Smooth muscle cell (in vitro differentiated cells): ENCODE results near the gene LTB4R. TPM values are rescaled to one million over a fixed set of nuclear protein-coding genes. Genes with fewer than 3 reads are reported as not detected.
A peak's percentile ranks its signal among the peaks of the same experiment; 100 is the strongest.

ENCODE experiments used
- DNase-seq: peaks from one replicate; lab custom pipeline; 2025; ENCODE audit not compliant: unreplicated experiment; lab: John Stamatoyannopoulos, UW
- H2AFZ ChIP-seq: fragments of 200-600 bp; sonication (generic); 2 replicates; pipeline ENCODE4 v1.6.0; 2016; ENCODE audit warnings: antibody characterized with exemption, low read depth, mild to moderate bottlenecking
- H3F3A ChIP-seq: fragments of 200-600 bp; sonication (generic); 2 replicates; pipeline ENCODE4 v1.6.0; 2017; ENCODE audit warnings: antibody characterized with exemption, low read depth
- H3K27ac ChIP-seq: fragments of 200-600 bp; sonication (generic); 2 replicates; pipeline ENCODE4 v1.5.1; 2016; ENCODE audit warnings: low read depth, mild to moderate bottlenecking
- H3K27me3 ChIP-seq: fragments of 200-600 bp; sonication (generic); 2 replicates; pipeline ENCODE4 v1.6.1; 2016; ENCODE audit warnings: low read depth, mild to moderate bottlenecking
- H3K36me3 ChIP-seq: fragments of 200-600 bp; sonication (generic); 2 replicates; pipeline ENCODE4 v1.5.1; 2016; ENCODE audit warnings: low read depth
- H3K4me1 ChIP-seq: fragments of 200-600 bp; sonication (generic); 2 replicates; pipeline ENCODE4 v1.5.1; 2016; ENCODE audit warnings: low read depth
- H3K4me2 ChIP-seq: fragments of 200-600 bp; sonication (generic); 2 replicates; pipeline ENCODE4 v1.6.0; 2016; ENCODE audit warnings: mild to moderate bottlenecking
- H3K4me3 ChIP-seq: fragments of 200-600 bp; sonication (generic); 2 replicates; pipeline ENCODE4 v1.5.1; 2016; ENCODE audit warnings: mild to moderate bottlenecking
- H3K79me2 ChIP-seq: fragments of 200-600 bp; sonication (generic); 2 replicates; pipeline ENCODE4 v1.6.0; 2016; ENCODE audit warnings: low read depth, mild to moderate bottlenecking
- H3K9ac ChIP-seq: fragments of 200-600 bp; sonication (generic); 2 replicates; pipeline ENCODE4 v1.6.0; 2016; ENCODE audit warnings: low read depth
- H3K9me3 ChIP-seq: fragments of 200-600 bp; sonication (generic); replicated peaks from 2 replicates; pipeline ENCODE4 v1.5.1; 2016; ENCODE audit warnings: low read depth
- H4K20me1 ChIP-seq: fragments of 200-600 bp; sonication (generic); 2 replicates; pipeline ENCODE4 v1.6.0; 2016; ENCODE audit warnings: low read depth
- WGBS: methylation state at CpG from one replicate; pipeline ENCODE4 v1.1.7; 2016; ENCODE audit warnings: low lambda C conversion rate; 5-methylcytosine and 5-hydroxymethylcytosine counted together
- polyA plus RNA-seq: library from polyadenylated mRNA; unstranded; fragments of >200 nt; fragmentation: Nextera tagmentation; extraction: Ambion mirVana; gene quantifications from 2 replicates; pipeline ENCODE4 v1.2.1, GENCODE V29; 2016
- total RNA-seq: library from RNA; depleted of rRNA; stranded (reverse); fragments of >200 nt; gene quantifications from 2 replicates; pipeline ENCODE4 v1.2.3, GENCODE V29; 2014
- TF ChIP-seq, protein P1 (sequence below): fragments of 200-600 bp; sonication (generic); IDR thresholded peaks from 2 replicates; pipeline ENCODE4 v1.5.1; 2017; ENCODE audit warnings: borderline replicate concordance, mild to moderate bottlenecking, antibody characterized with exemption; ENCODE audit not compliant: insufficient read depth, poor library complexity, severe bottlenecking

Gene LTB4R
- total and polyA plus RNA-seq, 2 experiments from 2014 or later: 1.6 to 2.7 TPM

GRCh38 chr14:24274101-24274543 lies 37.2 kb upstream of the LTB4R start:
- no peaks in the 10 kb centered on the region for H4K20me1 ChIP-seq
- no peak overlapping the region for H3K4me3 ChIP-seq
- no peak overlapping the region for H3K9ac ChIP-seq
- no peaks in the 10 kb centered on the region for H3K27me3 ChIP-seq
- peak overlapping the region; percentile 35 for H3K27ac ChIP-seq
- no peaks in the 10 kb centered on the region for H3K79me2 ChIP-seq
- H2AFZ ChIP-seq: no peak overlapping the region
- H3K4me1 ChIP-seq: no peaks in the 10 kb centered on the region
- H3K9me3 ChIP-seq: no peaks in the 10 kb centered on the region
- DNase-seq: no peak
- TF ChIP-seq, protein P1, sequence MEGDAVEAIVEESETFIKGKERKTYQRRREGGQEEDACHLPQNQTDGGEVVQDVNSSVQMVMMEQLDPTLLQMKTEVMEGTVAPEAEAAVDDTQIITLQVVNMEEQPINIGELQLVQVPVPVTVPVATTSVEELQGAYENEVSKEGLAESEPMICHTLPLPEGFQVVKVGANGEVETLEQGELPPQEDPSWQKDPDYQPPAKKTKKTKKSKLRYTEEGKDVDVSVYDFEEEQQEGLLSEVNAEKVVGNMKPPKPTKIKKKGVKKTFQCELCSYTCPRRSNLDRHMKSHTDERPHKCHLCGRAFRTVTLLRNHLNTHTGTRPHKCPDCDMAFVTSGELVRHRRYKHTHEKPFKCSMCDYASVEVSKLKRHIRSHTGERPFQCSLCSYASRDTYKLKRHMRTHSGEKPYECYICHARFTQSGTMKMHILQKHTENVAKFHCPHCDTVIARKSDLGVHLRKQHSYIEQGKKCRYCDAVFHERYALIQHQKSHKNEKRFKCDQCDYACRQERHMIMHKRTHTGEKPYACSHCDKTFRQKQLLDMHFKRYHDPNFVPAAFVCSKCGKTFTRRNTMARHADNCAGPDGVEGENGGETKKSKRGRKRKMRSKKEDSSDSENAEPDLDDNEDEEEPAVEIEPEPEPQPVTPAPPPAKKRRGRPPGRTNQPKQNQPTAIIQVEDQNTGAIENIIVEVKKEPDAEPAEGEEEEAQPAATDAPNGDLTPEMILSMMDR: no peak
- 73% methylated on average over 3 of the region's 3 CpGs for WGBS
- H3K4me2 ChIP-seq: no peak overlapping the region
- H3K36me3 ChIP-seq: no peaks in the 10 kb centered on the region
- no peaks in the 10 kb centered on the region for H3F3A ChIP-seq

- Histone ChIP-seq H3K9me3 (no peaks in the 10 kb centered on the region), H4K20me1 (no peaks in the 10 kb centered on the region), H3K27me3 (no peaks in the 10 kb centered on the region), H3K9ac (no peak overlapping the region), H2AFZ (no peak overlapping the region), H3K4me1 (no peaks in the 10 kb centered on the region), H3K4me2 (no peak overlapping the region), H3F3A (no peaks in the 10 kb centered on the region), H3K36me3 (no peaks in the 10 kb centered on the region), H3K27ac (no peak overlapping the region), H3K79me2 (no peaks in the 10 kb centered on the region), H3K4me3 (no peak overlapping the region)
- no peak for DNase-seq
- TF ChIP-seq, protein P1: no peak
- 95% methylated on average over 6 of the region's 6 CpGs for WGBS
Observed at GRCh38 chr14:24277071-24277470, 34.2 kb upstream of the LTB4R start.

DNA sequence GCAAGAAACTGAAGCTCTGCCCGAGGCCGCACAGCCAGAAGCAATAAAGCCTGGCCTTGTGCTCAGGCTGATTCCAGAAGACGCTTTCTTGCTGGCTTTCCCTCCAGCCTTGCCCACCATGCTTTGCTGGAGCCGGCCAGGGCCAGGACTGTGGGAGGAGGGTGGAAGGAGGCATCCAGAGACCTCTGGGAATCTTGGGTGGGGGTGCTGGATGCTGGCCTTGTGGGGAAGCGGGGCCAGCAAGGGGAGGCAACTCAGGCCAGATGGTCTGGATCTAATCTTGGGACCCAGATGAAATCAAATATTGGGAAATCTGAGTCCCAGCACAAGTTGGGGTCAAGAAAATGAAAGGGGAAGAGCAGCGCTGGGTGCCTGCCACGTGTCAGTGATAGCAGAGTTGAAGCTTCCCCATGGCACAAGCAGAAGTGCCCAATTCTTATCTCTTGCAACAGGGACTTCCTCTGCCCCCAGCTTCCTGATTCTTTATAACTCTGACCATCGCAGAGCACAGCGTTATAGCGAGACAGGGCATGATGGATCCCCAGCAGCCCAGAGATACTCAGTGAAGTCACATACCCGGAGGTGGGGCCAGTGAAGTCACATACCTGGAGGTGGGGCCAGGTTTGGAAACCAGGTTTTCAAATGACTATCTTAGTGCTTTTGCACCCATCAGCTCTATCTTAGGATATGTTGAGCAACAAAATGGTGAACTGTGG lies 33.5 kb upstream of the LTB4R start:
- WGBS: 92% methylated on average over 11 of the region's 11 CpGs
- Histone ChIP-seq H3K4me1 (no peaks in the 10 kb centered on the region), H3K9me3 (no peaks in the 10 kb centered on the region), H3K4me3 (no peak overlapping the region), H3K36me3 (no peaks in the 10 kb centered on the region), H4K20me1 (no peaks in the 10 kb centered on the region), H3K27ac (no peak overlapping the region), H3F3A (no peaks in the 10 kb centered on the region), H3K4me2 (no peak overlapping the region), H3K27me3 (no peaks in the 10 kb centered on the region), H3K79me2 (no peaks in the 10 kb centered on the region), H2AFZ (no peak overlapping the region), H3K9ac (no peak overlapping the region)
- DNase-seq: no peak
- TF ChIP-seq, protein P1: no peak

DNA sequence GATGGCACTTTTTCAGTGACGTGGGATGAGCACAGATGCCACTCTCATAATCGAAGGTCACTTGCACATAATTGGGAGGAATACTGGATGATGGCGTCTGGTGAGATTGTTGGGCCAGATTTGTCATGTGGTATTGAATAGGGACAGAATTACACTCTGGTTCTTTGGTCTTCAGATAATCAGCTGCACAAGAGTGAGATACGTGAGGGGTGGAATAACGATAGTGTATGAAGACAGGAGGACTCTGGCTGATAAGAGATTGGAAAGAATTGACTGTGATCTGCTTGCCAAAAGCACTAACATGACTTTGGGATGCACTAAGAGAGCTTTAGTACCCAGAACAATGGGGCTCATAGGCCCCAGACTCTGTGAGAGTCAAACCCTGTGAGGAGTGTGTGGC lies 32.9 kb upstream of the LTB4R start:
- Histone ChIP-seq H3K79me2 (no peaks in the 10 kb centered on the region), H2AFZ (no peak overlapping the region), H3K27ac (no peak overlapping the region), H3K4me1 (no peaks in the 10 kb centered on the region), H3F3A (no peaks in the 10 kb centered on the region), H3K4me2 (no peak overlapping the region), H3K9me3 (no peaks in the 10 kb centered on the region), H4K20me1 (no peaks in the 10 kb centered on the region), H3K36me3 (no peaks in the 10 kb centered on the region), H3K9ac (no peak overlapping the region), H3K4me3 (no peak overlapping the region), H3K27me3 (no peaks in the 10 kb centered on the region)
- DNase-seq: no peak
- 95% methylated on average over 5 of the region's 5 CpGs for WGBS
- TF ChIP-seq, protein P1: no peak
